Prostate gland (tissue), 2 donors: ENCODE data around the gene FRYL.

Source experiments
- POLR2A ChIP-seq: fragments of 450-650 bp; IDR thresholded peaks from one replicate; pipeline ENCODE4 v1.6.1; 2016; ENCODE audit warnings: antibody characterized with exemption, mild to moderate bottlenecking
- POLR2AphosphoS5 ChIP-seq: sonication (generic); formaldehyde crosslinking; IDR thresholded peaks from one replicate; pipeline ENCODE4 v1.6.1; 2017; ENCODE audit warnings: antibody characterized with exemption
- TF ChIP-seq, protein P1 (sequence below), 4 experiments: fragments of 200-600 bp in 2 of 4; fragments of 450-650 bp in 2 of 4; sonication (generic) in 2 of 4; IDR thresholded peaks; 1 replicate in 3 of 4; 2 replicates in 1 of 4; pipeline ENCODE4 v1.5.1; 2016 to 2019; ENCODE audit warnings: antibody characterized with exemption in 4 of 4, mild to moderate bottlenecking in 2 of 4, moderate library complexity in 2 of 4

DNA sequence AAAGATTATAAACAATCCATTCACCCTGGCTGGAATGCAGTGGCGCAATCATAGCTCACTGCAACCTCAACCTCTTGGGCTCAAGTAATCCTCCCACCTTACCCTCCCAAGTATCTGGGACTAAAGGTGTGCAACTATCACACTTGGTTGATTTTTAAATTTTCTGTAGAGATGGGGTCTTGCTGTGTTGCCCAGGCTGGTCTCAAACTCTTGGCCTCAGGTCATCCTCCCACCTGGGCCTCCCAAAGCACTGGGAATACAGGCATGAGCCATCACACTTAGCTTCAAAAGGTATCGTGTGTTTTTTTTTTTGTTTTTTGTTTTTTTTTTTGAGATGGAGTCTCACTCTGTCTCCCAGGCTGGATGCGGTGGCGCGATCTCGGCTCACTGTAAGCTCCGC lies 71.5 kb downstream of the FRYL start:
- TF ChIP-seq, protein P1, sequence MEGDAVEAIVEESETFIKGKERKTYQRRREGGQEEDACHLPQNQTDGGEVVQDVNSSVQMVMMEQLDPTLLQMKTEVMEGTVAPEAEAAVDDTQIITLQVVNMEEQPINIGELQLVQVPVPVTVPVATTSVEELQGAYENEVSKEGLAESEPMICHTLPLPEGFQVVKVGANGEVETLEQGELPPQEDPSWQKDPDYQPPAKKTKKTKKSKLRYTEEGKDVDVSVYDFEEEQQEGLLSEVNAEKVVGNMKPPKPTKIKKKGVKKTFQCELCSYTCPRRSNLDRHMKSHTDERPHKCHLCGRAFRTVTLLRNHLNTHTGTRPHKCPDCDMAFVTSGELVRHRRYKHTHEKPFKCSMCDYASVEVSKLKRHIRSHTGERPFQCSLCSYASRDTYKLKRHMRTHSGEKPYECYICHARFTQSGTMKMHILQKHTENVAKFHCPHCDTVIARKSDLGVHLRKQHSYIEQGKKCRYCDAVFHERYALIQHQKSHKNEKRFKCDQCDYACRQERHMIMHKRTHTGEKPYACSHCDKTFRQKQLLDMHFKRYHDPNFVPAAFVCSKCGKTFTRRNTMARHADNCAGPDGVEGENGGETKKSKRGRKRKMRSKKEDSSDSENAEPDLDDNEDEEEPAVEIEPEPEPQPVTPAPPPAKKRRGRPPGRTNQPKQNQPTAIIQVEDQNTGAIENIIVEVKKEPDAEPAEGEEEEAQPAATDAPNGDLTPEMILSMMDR (IDR thresholded peaks at IDR 0.05) = no peak
- TF ChIP-seq POLR2A (no peak), POLR2AphosphoS5 (no peak)
